Erythroblast (primary cell): Measurements from ENCODE around the gene EGFL7.

Experiments
- DNase-seq, 2 experiments: peaks; one replicate each; lab custom pipeline; 2025; lab: John Stamatoyannopoulos, UW
- GATA1 ChIP-seq: IDR thresholded peaks from 2 replicates; pipeline ENCODE4 v1.6.1; 2011; ENCODE audit warnings: low read depth, mild to moderate bottlenecking, control low read depth, low read length, moderate library complexity
- POLR2A ChIP-seq: IDR thresholded peaks from 2 replicates; pipeline ENCODE4 v1.6.1; 2011; ENCODE audit warnings: mild to moderate bottlenecking, low read length

The EGFL7 gene

GRCh38 chr9:136620441-136621018, 42.2 kb upstream of the EGFL7 start:
- TF ChIP-seq POLR2A (no peak), GATA1 (no peak)
- DNase-seq: no peak

GRCh38 chr9:136621019-136621733, 41.5 kb upstream of the EGFL7 start:
- DNase-seq: no peak
- TF ChIP-seq GATA1 (no peak), POLR2A (no peak)

- no peak for DNase-seq
- TF ChIP-seq POLR2A (no peak), GATA1 (no peak)
These were observed 41.0 kb upstream of the EGFL7 start for GRCh38 chr9:136621734-136622093.

DNA sequence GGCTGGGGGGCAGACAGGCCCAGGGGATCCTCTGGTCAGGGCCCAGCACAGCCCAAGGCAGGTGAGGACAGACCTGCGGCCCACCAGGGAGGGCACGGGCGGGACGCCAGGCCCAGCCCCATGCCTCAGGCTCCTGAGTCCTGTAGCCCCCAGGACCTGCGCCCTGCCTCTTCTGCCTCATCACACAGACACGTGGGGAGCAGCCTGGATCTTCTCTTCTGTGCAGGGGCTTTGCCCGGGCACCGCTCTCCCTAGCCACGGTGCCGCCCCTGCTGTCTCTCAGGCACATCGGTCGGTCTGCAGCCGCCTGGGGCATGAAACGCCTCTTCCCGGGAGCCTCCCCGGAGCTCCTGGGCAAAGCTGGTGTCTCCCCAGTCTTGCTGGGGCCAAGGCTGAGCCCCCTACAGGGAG, 40.2 kb upstream of the EGFL7 start:
- TF ChIP-seq POLR2A: no peak
- DNase-seq: no peak

DNA sequence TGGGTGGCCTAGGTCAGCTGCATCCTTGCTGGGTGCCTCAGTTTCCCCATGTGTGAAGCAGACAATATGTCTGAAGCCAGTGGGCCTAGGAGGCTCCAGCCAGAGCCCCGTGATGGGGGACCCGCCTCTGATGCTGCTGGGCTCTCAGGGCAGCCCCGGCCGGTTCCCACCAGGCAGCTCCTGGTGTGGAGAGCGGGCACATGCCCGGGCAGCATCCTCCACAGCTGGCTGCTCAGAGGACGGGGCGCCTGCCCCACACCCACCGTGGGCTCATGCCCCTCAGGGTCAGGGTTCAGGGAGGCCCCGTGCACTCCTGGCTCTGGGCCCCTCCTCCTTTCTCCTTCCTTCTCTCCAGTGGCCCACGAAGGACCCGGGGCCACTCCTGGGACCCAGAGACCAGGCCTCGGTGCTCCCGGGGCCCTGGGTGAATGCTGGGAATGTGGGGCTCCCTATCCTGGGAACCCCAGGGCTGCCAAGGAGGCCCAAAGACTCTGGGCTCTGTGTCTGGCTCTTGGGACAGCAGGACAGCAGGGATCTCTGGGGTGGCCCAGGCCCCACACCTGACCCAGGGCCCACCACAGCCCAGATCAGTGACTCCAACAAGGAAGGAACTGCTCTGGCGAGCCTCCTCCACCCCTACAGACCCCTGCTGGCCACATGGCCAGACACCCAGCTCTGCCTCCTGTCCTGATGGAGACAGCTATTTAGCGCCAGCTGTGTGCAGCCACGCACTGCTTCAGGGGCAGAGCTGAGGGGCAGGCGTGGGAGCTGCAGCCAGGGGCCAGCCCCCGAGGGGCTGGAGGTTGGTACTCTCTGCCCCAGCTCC, 39.5 kb upstream of the EGFL7 start:
- DNase-seq: no peak
- TF ChIP-seq POLR2A (no peak), GATA1 (no peak)

GRCh38 chr9:136623842-136624183, 38.9 kb upstream of the EGFL7 start:
- DNase-seq: no peak
- TF ChIP-seq GATA1: no peak
- no peak for TF ChIP-seq POLR2A

GRCh38 chr9:136624184-136624951, 38.3 kb upstream of the EGFL7 start:
- TF ChIP-seq POLR2A (no peak), GATA1 (no peak)
- DNase-seq: no peak

DNA sequence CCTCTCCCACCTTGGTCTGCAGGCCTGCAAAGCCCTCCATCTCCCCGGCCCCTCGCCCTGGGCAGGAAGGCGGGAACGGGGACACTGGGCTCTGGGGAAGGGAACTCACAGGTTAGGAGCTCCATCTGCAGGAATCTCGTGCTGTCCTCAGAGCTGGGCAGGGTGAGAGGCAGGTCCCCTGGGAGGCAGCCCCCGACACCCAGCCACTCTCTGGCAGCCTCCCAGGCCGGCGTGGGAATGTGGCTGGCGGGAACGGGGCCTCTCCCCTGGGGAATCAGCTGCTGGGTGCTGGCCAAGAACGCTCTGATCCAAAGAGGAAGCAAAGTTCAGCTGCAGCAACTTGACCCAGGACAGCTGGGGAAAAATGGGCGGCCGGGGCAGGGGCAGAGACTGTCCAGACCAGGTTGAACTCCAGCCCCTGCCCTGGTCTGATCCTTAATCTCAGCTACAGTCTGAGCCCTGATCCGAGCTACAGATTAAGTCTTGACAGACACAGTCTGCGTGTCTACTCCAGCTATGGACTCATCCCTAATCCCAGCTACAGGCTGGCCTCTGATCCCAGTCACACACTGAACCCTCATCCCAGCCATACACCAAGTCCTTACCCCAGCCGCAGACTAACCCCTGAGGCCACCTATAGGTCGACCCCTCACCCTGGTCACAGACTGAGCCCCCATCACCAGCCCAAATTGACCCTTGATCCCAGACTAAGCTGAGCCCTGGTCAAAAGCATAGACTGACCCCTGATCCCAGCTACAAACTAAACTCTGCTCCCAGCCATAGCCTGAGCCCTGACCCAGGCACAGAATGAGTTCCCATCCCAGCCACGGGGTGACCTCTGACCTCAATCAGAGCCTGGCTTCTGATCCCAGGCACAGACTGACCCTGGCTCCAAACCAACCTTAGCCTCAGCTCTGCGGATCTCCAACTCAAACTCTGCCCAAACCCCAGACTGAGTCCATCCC, 37.3 kb upstream of the EGFL7 start:
- no peak for DNase-seq

DNA sequence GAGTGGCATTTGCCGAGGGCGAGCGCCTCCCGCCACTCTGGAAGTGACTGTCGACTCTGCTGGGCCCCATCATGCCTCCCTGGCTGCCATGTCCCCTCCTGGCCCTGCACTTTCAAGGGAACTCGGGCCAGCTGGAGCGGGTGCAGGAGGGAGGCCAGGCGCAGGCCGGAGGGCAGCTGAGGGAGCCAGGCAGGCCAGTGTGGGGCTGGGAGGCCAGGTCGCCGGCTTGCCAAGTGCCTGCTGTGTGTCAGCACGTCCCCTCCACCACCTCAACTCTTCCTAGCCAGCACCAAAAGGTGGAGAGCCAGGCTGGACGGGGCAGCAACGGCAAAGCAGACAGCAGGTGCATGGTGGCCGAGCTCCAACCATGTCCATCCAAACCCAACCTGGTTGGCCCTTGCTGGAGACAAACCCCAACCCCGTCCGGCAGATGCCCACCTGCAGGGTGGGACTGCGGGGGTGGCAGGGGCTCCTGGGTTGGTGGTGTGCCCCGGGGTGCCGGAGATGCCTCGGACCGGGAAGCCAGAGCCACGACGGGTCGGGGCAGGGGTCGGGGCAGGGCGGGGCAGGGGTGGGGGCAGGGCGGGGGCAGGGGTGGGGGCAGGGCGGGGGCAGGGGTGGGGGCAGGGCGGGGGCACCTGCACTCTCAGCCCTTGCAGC, 36.5 kb upstream of the EGFL7 start:
- no peak for DNase-seq
- TF ChIP-seq POLR2A (no peak), GATA1 (no peak)

More for the DNA sequence above, 37.3 kb upstream of the EGFL7 start:
- TF ChIP-seq POLR2A: no peak
- TF ChIP-seq GATA1: no peak

DNA sequence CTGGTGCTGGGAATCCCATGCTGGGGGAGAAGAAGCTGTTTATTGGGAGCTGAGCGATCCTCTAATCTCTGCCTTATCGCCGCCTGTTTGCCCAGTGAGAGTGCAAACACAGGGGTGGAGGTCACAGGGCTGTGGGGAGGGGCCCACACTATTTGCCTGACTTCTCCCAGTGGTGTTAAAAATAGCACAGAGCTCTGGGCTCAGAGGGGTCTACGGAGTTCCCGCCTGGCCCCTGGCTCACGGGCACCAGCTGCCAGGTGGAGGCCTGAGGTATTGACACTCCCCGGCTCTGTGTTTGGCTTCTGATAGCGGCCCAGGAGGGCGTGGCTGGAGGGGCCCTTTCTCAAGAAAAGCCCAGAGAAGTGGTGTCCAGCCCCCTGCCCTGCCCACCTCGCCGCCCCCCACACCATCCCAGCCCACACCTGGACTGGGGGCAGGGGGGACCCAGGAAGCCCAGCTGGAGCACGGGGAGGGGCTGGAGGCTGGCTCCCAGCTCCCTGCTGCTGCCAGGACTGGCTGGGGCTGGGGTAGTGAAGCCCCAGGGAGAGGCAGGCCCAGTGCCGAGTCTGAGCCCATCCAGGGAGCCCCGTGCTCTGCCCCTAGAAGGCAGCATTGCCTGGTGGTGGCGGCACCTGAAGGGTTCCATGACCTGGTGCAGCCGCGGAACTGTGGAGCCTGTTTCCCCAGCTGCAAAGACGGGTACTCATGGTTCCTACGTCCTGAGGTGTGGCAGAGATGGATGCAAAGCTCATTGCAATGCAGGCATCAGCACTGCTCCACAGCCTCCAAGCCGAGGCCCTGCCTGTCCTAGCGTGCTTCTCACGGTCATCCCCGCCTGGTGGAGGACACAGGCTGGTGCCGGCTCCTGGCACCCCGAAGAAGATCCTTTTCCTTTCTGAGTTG, 35.7 kb upstream of the EGFL7 start:
- no peak for DNase-seq
- TF ChIP-seq GATA1 (no peak), POLR2A (no peak)

- DNase-seq: no peak
- TF ChIP-seq POLR2A (no peak), GATA1 (no peak)
These were observed 35.0 kb upstream of the EGFL7 start for GRCh38 chr9:136627703-136628102.
